ENCODE results near the gene OR10A6.

The OR10A6 gene

GRCh38 chr11:7892059-7892699 lies 38.9 kb downstream of the OR10A6 start:
- Histone ChIP-seq H3K4me3 (ENCODE audit: severe bottlenecking) (no peak overlapping the region), H3K27ac (ENCODE audit: poor library complexity, severe bottlenecking) (no peak overlapping the region), H3K27me3 (ENCODE audit: insufficient read depth, poor library complexity, severe bottlenecking) (no peaks in the 10 kb centered on the region), H3K9me3 (ENCODE audit: severe bottlenecking) (no peaks in the 10 kb centered on the region), H3K36me3 (ENCODE audit: low read depth) (no peaks in the 10 kb centered on the region; the same call in 1 of the 2 replicates), H3K4me1 (ENCODE audit: insufficient read depth, poor library complexity, severe bottlenecking) (peaks cover 3% of the 10 kb centered on the region)
- DNase-seq (ENCODE audit: low spot score) (no peak), ATAC-seq (ENCODE audit: low read depth) (peak; percentile 52; the same call in 2 of the 3 replicates)
- no peak for TF ChIP-seq CTCF (IDR thresholded peaks at IDR 0.05; ENCODE audit: poor library complexity, severe bottlenecking)

GRCh38 chr11:7890417-7891172 lies 40.5 kb downstream of the OR10A6 start:
- no peak for ATAC-seq (ENCODE audit: low read depth)
- TF ChIP-seq CTCF (IDR thresholded peaks at IDR 0.05; ENCODE audit: poor library complexity, severe bottlenecking), result no peak
- Histone ChIP-seq H3K4me3 (ENCODE audit: severe bottlenecking) (no peak overlapping the region), H3K27me3 (ENCODE audit: insufficient read depth, poor library complexity, severe bottlenecking) (no peaks in the 10 kb centered on the region), H3K36me3 (ENCODE audit: low read depth) (no peaks in the 10 kb centered on the region; the same call in 1 of the 2 replicates), H3K9me3 (ENCODE audit: severe bottlenecking) (no peaks in the 10 kb centered on the region), H3K4me1 (ENCODE audit: insufficient read depth, poor library complexity, severe bottlenecking) (peaks cover 3% of the 10 kb centered on the region), H3K27ac (ENCODE audit: poor library complexity, severe bottlenecking) (no peak overlapping the region)
- no peak for DNase-seq (ENCODE audit: low spot score)

GRCh38 chr11:7889985-7890384 lies 41.1 kb downstream of the OR10A6 start:
- peaks cover 3% of the 10 kb centered on the region for H3K4me1 ChIP-seq (ENCODE audit: insufficient read depth, poor library complexity, severe bottlenecking)
- no peak for TF ChIP-seq CTCF (IDR thresholded peaks at IDR 0.05; ENCODE audit: poor library complexity, severe bottlenecking)
- no peaks in the 10 kb centered on the region for H3K27me3 ChIP-seq (ENCODE audit: insufficient read depth, poor library complexity, severe bottlenecking)
- ATAC-seq (ENCODE audit: low read depth), result no peak
- H3K9me3 ChIP-seq (ENCODE audit: severe bottlenecking), result no peaks in the 10 kb centered on the region
- H3K4me3 ChIP-seq (ENCODE audit: severe bottlenecking), result no peak overlapping the region
- no peaks in the 10 kb centered on the region; the same call in 1 of the 2 replicates for H3K36me3 ChIP-seq (ENCODE audit: low read depth)
- H3K27ac ChIP-seq (ENCODE audit: poor library complexity, severe bottlenecking), result no peak overlapping the region
- no peak for DNase-seq (ENCODE audit: low spot score)

GRCh38 chr11:7882860-7883259 lies 48.2 kb downstream of the OR10A6 start:
- Histone ChIP-seq H3K27me3 (ENCODE audit: insufficient read depth, poor library complexity, severe bottlenecking) (no peaks in the 10 kb centered on the region), H3K4me3 (ENCODE audit: severe bottlenecking) (no peak overlapping the region), H3K27ac (ENCODE audit: poor library complexity, severe bottlenecking) (no peak overlapping the region), H3K4me1 (ENCODE audit: insufficient read depth, poor library complexity, severe bottlenecking) (no peaks in the 10 kb centered on the region), H3K9me3 (ENCODE audit: severe bottlenecking) (no peaks in the 10 kb centered on the region), H3K36me3 (ENCODE audit: low read depth) (no peaks in the 10 kb centered on the region)
- ATAC-seq (ENCODE audit: low read depth), result peak; percentile 44; the same call in 2 of the 3 replicates
- DNase-seq (ENCODE audit: low spot score), result no peak
- TF ChIP-seq CTCF (IDR thresholded peaks at IDR 0.05; ENCODE audit: poor library complexity, severe bottlenecking), result no peak

Measured in RWPE2 (cell line).